Activated CD8-positive, alpha-beta T cell treated with anti-CD3 and anti-CD28 coated beads for 36 hours (primary cell): ENCODE measurements around the gene TIMM50. TPM values are rescaled to one million over a fixed set of nuclear protein-coding genes. Genes with fewer than 3 reads are reported as not detected.

Experiments used
- ATAC-seq: fragments of 200-7000 bp; cut with Tn5 transposase; one replicate; pipeline ENCODE4 v1.10.0; 2021; ENCODE audit warnings: mild to moderate bottlenecking, moderate library complexity
- CTCF ChIA-PET: fragments of 350-600 bp; sonication (Branson Sonifier 250); formaldehyde crosslinking; loops from one replicate; lab custom pipeline; 2021; ENCODE audit warnings: antibody characterized with exemption; lab: Charles Lee
- POLR2A ChIA-PET: fragments of 350-600 bp; sonication (Branson Sonifier 250); formaldehyde crosslinking; loops from one replicate; lab custom pipeline; 2021; ENCODE audit warnings: antibody characterized with exemption; lab: Charles Lee
- DNase-seq: peaks from one replicate; pipeline ENCODE4 v3.0.0-alpha.2; 2020
- H3K27ac Mint-ChIP-seq: one replicate; pipeline ENCODE4 v1.8.0; 2021; ENCODE audit warnings: mild to moderate bottlenecking, mixed read lengths
- H3K27me3 Mint-ChIP-seq: one replicate; pipeline ENCODE4 v1.8.0; 2021; ENCODE audit warnings: mixed read lengths
- H3K36me3 Mint-ChIP-seq: one replicate; pipeline ENCODE4 v1.8.0; 2021; ENCODE audit warnings: low read depth, mixed read lengths
- H3K4me1 Mint-ChIP-seq: one replicate; pipeline ENCODE4 v1.8.0; 2021; ENCODE audit warnings: low read depth, mixed read lengths
- H3K4me3 Mint-ChIP-seq: one replicate; pipeline ENCODE4 v1.8.0; 2021; ENCODE audit warnings: mild to moderate bottlenecking, moderate library complexity, mixed read lengths
- H3K9me3 Mint-ChIP-seq: one replicate; pipeline ENCODE4 v1.8.0; 2021; ENCODE audit warnings: mixed read lengths
- CTCF ChIP-seq: fragments of 200-600 bp; IDR thresholded peaks from one replicate; pipeline ENCODE4 v1.8.0; 2022; ENCODE audit warnings: antibody characterized with exemption, mild to moderate bottlenecking
- intact Hi-C: fragments of 100-400 bp; cut with micrococcal nuclease; formaldehyde crosslinking; loops from one replicate; pipeline ENCODE4 v1.10.0; 2022
- total RNA-seq, 2 experiments: library from RNA; stranded (reverse); gene quantifications; one replicate each; pipeline ENCODE4 v1.2.3, GENCODE V29; 2021

The TIMM50 gene
- total RNA-seq, 2 experiments from 2014 or later = 108 to 114 TPM

GRCh38 chr19:39518458-39518857, 37.8 kb downstream of the TIMM50 start:
- H3K9me3 Mint-ChIP-seq = no peaks in the 10 kb centered on the region
- no peak overlapping the region for H3K4me3 Mint-ChIP-seq
- no peak for TF ChIP-seq CTCF
- peaks cover 14% of the 10 kb centered on the region for H3K4me1 Mint-ChIP-seq
- no peak for ATAC-seq
- no peak for DNase-seq
- CTCF ChIA-PET = interaction anchor here (1.9 to 2.5 kb wide), 2 partner anchors 14 to 15 kb away, joined by 6 to 12 read pairs; partner anchors contain the start of gene EID2B
- intact Hi-C loops = no loop called here
- no peaks in the 10 kb centered on the region for H3K36me3 Mint-ChIP-seq
- peaks cover 32% of the 10 kb centered on the region for H3K27me3 Mint-ChIP-seq
- POLR2A ChIA-PET = no interaction called here
- H3K27ac Mint-ChIP-seq = no peak overlapping the region

- no peak for TF ChIP-seq CTCF
- ATAC-seq (no peak), DNase-seq (no peak)
- intact Hi-C loops = no loop called here
- Mint-ChIP-seq H3K9me3 (no peaks in the 10 kb centered on the region), H3K27ac (no peak overlapping the region), H3K4me1 (peaks cover 14% of the 10 kb centered on the region), H3K4me3 (no peak overlapping the region), H3K36me3 (no peaks in the 10 kb centered on the region), H3K27me3 (peaks cover 28% of the 10 kb centered on the region)
- ChIA-PET CTCF (interaction anchor here (1.9 to 2.5 kb wide), 2 partner anchors 14 to 16 kb away, joined by 6 to 12 read pairs; partner anchors contain the start of gene EID2B), POLR2A (interaction anchor here (1.1 kb wide), 1 partner anchor 86 kb away, joined by 3 read pairs; no protein-coding TSS in a partner anchor)
Observed at GRCh38 chr19:39518975-39519374, 38.3 kb downstream of the TIMM50 start.

GRCh38 chr19:39520541-39521484, 40.2 kb downstream of the TIMM50 start:
- Mint-ChIP-seq H3K27ac (no peak overlapping the region), H3K36me3 (no peaks in the 10 kb centered on the region), H3K4me3 (no peak overlapping the region), H3K27me3 (peaks cover 14% of the 10 kb centered on the region), H3K9me3 (no peaks in the 10 kb centered on the region), H3K4me1 (peaks cover 10% of the 10 kb centered on the region)
- DNase-seq = no peak
- intact Hi-C loops = loop anchor here (5.0 kb wide), 1 partner anchor 74 kb away; the partner anchor contains the start of gene SUPT5H
- CTCF ChIA-PET = interaction anchor here (2.5 kb wide), 1 partner anchor 12 kb away, joined by 12 read pairs; the partner anchor contains the start of gene EID2B
- TF ChIP-seq CTCF = no peak
- POLR2A ChIA-PET = no interaction called here
- no peak for ATAC-seq

GRCh38 chr19:39524495-39524894, 43.9 kb downstream of the TIMM50 start:
- H3K36me3 Mint-ChIP-seq = peaks cover 3% of the 10 kb centered on the region
- intact Hi-C loops = loop anchor here (5.0 kb wide), 1 partner anchor 77 kb away; the partner anchor contains the start of gene SUPT5H
- ChIA-PET POLR2A (no interaction called here), CTCF (interaction anchor here (1.3 to 2.6 kb wide), 2 partner anchors 22 to 26 kb away, joined by 4 to 8 read pairs; no protein-coding TSS in a partner anchor)
- TF ChIP-seq CTCF = no peak
- ATAC-seq (no peak), DNase-seq (no peak)
- no peak overlapping the region for H3K4me3 Mint-ChIP-seq
- no peaks in the 10 kb centered on the region for H3K9me3 Mint-ChIP-seq
- peaks cover 10% of the 10 kb centered on the region for H3K4me1 Mint-ChIP-seq
- no peak overlapping the region for H3K27ac Mint-ChIP-seq
- H3K27me3 Mint-ChIP-seq = no peaks in the 10 kb centered on the region
